HL-60/S4 (cell line): Measurements from ENCODE around the gene KLF15.

ENCODE experiments used
- in situ Hi-C: fragments of 300-500 bp; cut with MboI; formaldehyde crosslinking; loops from 2 replicates; pipeline ENCODE4 v1.14.3; 2022; ENCODE audit warnings: low sequenced_read_pairs

Gene KLF15

DNA sequence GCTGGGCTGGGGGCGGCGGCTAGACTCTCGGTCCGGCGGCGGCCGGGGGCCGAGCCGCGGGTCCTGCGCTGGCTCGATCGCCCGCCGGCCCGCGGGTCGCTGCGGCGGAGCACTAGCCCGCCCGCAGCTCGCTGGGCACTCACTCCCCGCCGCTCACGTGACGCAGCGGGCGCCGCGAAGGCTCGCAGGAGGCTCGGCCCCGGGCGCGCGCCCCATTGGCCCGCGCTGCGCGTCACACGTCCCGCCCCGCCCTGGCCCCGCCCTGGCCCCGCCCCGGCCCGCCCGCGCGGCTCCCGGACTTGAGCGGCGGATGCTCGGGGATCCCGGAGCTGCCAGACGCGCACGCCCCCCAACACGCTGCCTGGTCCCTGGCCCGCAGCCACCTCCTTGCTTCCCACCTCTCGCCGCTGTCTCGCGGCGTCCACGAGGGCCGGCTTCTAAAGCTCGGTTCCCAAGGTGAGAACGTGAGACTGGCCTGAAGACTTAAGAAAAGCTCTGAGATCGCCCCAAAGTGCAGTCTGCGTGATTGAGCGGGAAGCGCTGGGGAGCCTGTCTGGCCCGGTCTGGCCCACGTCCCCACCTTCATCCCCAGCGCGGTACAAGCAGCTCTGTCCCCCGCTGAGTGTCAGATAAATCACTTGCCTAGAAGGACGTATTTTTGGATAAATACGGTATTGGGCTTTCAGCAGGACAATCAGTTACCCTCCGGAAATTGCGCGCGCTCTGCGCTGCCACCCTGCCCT, at the start of gene KLF15:
TSS of gene KLF15 (minus strand) at position 114 of the 743 bp plus-strand sequence. CDS start 4,486 bp downstream, outside the sequence.
- in situ Hi-C loops: no loop called here

DNA sequence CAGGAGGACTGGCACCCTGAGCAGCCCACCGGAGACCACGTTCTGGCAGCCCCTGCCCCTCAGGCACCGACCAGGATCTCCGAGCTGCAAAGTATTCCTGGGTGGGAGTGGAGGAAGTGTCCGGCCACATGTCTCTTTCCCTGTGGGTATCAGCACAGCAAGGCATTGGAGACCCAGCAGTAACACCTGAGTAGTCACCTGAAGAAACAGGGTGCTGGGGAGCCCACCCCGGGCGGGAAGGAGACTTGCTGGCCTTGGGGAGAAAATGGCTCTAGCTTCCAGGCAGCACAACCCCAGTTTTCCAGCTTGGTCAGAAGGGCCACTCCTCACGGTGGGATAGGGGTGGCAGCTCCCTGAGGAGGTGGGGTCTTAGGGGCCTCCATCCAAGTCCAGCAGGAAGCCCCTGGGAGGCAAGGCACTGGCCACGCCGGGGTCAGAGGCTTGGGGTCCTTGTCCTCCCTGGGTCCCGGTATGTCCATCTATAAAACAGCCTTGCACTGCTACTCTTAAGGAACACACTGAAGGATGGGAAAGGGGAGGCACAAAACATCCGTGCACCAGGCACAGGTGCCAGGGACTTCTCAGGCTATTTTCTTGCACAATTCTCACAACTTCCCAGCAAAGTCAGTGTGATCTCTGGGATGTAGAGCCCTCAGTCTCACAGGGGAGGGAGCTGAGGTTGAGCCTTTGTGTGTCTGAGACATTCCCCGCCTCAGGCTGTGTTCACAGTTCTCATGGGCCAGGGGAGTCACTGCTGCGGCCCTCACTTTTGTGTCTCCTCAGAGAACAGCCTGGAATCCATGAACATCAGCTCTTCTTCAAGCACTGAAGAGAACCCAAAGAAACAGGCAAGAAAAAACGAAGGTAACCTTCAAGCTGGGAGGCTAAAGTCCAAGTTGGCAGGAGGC, 49.4 kb upstream of the KLF15 start:
- in situ Hi-C loops: no loop called here

DNA sequence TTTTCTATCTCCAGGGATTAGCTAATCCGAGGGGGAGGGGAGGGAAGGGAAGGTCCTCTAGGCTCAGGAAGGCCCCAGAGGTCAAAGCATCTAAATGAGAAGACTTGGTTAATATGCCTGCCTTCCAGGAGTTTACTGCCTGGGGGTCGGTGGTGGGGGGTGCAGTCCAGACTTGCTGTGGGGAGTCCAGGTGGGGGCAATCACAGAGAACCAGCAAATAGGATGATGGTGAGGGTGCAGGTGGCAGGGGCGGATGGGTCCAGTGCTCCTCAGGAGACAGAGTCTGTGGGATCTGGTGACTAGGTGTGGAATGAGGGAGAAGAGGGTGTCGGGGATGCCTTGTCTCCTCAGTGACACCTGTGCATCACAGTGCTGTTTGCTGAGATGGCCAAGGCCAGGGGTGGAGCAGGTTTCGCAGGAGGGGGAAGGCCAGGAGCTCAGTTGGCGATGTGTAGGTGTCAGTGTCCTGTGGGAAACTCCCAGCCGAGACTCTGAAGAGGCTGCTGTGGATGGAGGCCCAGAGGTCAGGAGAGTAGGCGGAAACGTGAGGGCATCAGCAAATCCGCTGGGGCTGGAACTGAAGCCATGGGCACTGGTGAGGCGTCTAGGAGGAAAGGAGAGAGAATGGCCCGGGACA, 45.6 kb upstream of the KLF15 start:
- in situ Hi-C loops: no loop called here

DNA sequence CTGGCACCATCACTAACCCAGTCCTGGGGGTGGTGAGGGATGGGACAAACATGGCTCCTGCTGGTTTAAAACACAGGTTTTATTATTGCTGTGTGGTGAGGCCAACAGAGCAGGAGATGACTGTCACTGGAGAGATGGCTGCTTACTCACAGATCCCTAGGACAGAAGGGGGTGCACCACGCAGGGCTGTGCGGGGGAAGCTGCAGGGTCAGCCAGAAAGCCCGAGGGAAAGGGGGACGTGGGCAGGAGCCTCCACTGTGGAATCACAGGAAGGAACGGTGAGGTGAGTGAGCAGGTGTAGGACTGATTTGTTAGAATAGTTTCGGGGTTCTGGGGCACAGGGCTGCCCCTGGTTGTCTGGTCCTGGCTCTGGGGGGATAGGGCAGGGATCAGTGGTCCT, 45.0 kb upstream of the KLF15 start:
- in situ Hi-C loops: no loop called here

DNA sequence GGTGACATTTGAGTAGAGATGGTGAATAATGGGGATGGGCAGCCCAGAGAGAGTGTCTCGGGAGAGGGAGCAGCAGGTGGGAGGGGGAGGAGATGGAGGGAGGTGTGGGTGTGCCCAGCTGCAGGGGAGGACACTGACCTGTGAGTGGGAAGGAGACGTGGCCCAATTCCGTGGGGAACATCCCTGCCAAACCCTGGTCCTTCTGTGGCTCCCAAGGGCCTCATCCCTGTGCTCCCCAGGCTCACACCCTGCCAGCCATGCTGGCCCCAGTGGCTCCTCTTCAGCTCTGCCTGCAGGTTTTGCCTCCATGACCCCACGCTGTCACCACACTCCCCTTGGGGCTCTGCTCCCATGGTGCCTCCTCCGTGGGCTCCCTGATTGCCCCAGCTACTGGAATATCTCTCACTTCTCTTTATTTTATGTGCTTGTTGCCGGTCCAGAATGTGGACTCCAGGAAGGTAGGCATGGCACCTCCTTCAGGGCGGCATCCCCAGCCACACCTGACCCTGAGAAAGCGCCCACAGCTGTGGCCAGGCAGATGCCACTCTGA, 44.5 kb upstream of the KLF15 start:
- in situ Hi-C loops: no loop called here

DNA sequence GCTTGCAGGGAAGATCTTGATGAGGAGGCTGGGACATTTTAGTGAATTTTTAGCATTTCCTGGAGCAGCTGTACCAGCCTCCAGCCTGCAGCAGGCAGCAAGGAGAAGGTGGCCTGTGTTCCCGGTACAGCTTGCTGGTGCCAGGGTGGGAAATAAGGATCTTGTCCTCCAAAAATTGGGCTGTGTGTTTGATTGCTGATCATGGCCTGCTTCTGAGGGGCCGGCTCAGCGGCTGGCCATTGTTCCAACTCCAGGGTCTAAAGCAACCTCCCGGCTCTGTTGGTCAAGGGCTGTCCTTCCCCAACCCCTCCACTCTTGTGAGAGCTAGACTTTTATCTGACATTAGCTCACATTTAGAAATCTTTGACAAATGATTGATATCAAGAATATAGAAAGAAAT, 42.5 kb upstream of the KLF15 start:
- in situ Hi-C loops: loop anchor here (25.0 kb wide), 2 partner anchors 137 to 262 kb away; no protein-coding TSS in a partner anchor

DNA sequence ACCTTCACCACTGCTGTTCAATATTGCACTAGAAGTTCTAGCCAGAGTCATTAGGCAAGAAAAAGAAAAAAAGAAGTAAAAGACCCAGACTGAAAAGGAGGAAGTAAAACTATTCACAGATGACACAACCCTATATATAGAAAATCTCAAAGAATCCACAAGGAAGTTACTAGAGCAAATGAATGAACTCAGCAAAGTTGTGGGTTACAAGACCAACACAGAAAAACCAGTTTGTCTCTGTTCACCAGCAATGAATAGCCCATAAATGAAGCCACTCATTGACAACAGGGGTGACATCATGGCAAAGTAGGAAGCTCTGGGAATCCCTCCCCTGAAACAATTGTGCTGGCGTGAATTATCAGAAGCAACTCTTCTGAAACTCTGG, 42.1 kb upstream of the KLF15 start:
- in situ Hi-C loops: loop anchor here (25.0 kb wide), 2 partner anchors 137 to 262 kb away; no protein-coding TSS in a partner anchor

DNA sequence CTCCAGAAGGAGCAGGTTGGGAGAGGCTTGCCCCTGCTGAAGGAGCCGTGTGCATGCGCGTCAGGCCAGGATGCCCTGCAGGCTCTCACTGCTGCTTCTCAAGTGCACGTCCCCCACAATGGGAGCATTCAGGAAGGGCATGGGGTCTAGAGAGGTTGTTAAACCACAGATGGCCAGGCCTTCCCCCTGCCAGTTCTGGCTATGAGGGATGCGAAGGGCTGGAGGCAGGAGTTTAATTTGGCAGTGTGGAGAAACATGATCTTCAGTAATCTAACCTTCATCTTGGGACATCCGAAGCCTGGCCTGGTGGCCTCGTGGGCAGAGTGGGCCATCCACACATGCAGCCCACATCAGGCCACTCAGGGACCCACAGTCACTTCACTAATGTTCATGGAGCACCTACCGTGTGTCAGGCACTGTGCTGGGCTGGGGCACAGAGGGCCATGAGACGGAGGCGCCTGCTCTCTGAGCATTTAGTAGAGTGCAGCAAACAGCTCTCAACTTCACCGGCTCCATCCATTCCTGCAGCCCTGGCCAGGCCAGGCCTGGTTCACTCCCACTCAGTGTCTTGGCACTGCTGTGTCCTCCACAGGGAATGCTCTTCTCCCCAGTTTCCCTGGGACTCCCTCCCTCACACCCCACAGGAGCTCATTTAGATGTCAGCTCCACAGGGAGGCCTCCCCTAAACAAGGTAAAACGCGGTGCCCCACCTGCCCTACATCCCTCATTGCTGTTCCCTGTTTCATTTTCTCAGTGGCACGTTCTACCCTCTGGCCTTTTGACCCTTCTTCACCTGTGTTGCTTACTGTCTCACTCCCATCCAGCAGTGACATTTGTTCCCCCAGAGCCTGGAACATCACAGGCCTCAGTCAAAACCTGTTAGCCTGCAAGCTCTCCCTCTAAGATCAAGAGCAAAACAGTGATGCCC, 41.5 kb upstream of the KLF15 start:
- in situ Hi-C loops: loop anchor here (25.0 kb wide), 2 partner anchors 136 to 261 kb away; no protein-coding TSS in a partner anchor

DNA sequence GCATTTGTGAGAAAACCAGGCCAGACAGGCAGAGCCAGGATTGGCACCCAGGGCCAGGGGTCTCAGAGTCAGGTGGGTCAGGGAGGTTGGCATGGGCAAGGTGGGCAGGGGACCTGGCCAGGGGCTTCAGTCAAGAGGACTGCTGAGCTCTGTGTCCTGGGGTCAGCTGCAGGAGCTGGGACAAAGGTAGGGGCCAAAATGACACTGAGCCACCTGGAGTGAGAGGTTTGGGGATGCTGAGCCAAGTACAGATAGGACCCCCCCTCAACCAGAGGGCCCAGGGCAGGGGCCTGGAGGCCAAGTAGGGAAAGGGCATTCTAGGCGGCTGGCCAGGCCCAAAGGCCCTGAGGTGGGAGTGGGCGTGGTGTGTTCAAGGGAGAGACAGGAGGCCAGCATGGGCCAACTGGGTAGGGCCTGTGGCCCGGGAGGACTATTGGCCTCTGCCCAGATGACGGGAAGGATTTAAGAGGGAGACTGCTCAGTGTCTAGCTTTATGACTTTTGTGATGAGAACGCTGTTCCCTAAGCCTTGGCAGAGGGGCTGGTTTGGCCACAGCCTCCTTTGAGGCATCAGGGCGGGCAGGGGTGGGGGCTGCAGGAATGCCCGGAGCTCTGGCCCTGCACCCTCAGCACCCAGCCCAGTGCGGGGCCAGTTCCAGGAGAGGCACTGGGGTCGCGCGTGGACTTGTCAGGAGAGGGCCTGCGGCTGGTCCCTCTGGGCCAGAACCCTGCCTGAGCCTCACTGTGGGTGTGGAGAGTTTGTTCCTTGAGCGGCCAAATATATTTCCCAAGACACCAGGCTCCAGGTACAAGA, 40.6 kb upstream of the KLF15 start:
- in situ Hi-C loops: loop anchor here (25.0 kb wide), 2 partner anchors 136 to 261 kb away; no protein-coding TSS in a partner anchor

DNA sequence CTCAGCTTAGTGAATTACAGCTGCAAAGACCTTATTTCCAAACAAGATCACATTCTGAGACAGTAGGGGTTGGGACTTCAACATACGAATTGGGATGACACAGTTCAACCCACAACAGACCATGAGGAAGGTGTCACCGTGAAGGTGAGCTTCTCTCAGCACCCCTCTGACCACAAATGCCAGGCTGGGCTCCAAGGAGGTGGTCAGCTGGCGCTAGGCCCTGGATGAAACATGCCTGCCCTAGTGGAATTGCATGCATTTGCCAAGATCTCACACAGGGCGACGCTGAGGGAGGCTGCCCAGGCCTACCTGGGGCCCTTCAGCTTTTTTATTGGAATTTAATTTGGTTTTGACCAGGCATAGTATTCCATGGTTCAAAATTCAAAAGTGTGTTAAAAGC, 39.3 kb upstream of the KLF15 start:
- in situ Hi-C loops: loop anchor here (25.0 kb wide), 2 partner anchors 134 to 259 kb away; no protein-coding TSS in a partner anchor

DNA sequence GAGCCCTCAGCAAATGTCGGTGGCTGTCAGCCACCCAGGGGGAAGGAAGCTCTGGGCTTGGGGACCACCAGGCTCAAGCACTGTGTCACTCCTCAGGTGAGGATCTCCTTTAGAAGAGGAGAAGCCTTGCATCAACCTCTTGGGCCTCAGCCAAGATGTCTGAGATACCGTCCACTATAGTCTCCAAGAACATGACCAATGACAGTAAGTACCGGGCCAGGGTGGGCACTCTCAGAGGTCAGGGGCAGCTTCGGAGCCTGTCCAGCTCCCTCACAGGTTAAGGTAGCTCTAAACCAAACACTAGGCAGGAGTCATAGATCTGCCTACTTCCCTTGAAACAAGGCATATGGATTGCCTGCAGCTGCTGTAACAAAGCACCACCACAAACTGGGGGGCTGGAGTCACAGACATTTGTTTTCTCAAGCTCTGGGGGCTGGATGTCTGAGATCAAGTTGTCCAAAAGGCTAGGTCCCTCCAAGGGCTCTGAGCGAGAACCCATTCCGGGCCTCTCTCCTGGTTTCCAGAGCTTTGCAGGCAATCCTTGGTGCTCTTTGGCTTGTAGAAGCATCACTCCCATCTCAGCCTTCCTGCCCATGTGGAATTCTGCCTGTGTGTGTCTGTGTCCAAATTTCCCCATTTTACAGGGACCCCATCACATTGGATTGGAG, 38.8 kb upstream of the KLF15 start:
- in situ Hi-C loops: loop anchor here (25.0 kb wide), 2 partner anchors 134 to 259 kb away; no protein-coding TSS in a partner anchor

DNA sequence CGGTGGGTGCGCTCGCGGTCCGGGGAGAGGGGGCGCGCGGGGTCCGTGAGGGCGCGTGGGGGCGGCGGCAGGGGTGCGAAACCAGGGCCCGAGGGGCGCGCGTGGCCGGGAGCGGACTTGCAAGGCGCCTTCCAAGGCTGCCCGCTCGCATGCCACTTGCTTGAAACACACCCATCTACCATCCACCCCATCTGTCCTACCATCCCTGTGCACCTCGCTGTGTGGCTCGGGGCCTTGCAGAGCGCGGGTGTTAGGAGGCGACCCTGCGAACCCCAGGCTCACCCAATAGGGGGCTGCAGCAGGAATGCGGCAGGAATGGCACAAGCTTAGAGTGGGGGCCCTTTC, 37.7 kb upstream of the KLF15 start:
- in situ Hi-C loops: loop anchor here (25.0 kb wide), 2 partner anchors 133 to 258 kb away; no protein-coding TSS in a partner anchor

DNA sequence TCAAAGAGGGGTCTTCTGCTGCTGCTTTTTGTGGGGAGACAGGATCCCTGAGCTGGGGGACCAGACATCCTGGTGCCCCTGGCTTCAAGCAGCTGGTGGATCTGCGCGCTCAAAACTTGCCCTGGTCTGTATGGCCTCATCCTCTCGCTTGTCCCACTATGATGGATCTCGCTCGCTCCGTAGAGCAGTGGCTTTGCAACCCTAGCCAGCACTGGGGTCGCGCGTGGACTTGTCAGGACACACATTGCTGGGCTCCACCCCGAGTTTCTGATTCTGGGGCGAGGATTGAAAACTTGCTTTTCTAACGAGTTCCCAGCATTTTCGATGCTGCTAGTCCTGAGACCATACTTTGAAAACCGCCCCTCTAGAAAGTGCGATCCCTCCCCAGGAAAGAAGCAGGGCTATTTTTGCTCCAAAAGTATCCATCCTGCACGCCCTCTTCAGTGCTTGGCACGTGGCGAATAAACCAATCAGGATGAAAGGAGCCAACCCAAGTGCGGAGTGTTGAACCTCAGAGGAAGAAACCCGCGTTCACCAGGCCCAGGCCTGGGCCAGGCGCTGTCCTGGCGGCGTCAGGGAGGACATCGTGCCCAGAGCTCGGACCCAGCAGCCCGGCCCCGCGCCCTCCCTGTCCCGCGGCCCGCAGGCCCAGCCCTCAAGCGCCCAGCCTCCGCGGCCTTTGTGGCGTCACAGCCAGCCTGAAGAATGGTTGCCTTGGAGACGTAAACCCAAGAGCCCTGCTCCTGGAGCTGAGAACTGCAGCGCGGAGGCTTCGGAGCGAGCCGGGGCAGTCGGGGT, 37.2 kb upstream of the KLF15 start, which contains the start of gene CFAP100:
TSS of gene CFAP100 (plus strand) at position 731 of the 798 bp plus-strand sequence. CDS start 1,092 bp downstream, outside the sequence.
- in situ Hi-C loops: loop anchor here (25.0 kb wide), 2 partner anchors 132 to 257 kb away; no protein-coding TSS in a partner anchor

DNA sequence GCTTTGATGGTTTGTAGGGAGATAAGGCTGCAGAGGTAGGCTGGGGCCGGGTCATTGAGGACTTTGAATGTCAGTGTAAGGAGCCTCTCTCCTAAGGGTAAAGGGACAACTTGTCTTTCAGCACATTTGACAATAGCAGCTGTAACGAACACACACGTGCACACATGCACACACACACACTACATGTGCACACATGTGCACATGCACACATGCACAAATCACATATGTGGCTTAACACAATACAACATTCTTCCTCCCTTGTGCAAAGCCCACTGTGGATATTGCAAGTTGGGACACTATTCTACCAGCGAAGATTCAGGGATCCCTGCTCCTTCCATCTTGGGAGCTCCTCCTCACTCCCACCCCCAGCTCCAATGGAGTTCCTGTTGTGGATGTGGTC, 36.4 kb upstream of the KLF15 start:
- in situ Hi-C loops: loop anchor here (25.0 kb wide), 2 partner anchors 131 to 256 kb away; no protein-coding TSS in a partner anchor

DNA sequence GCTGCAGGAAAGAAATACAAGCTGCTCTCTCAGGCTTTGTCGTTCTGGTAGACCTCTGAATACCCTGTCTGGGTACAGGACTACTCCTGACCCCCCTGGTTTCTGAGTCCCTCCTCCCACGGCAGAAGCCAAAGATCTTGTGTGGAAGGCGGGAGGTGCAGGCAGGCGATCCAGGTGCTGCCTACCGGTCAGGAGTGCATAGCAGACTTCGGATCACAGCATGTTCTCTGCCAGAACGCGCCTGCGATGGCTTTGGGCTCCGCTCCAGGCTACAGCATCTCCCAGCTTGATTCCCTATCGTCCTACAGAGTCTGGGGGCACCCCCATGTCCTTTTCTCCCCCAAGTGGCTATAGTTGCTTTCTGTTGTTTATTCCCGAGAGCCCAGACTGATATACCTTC, 35.0 kb upstream of the KLF15 start:
- in situ Hi-C loops: loop anchor here (25.0 kb wide), 2 partner anchors 130 to 255 kb away; no protein-coding TSS in a partner anchor

DNA sequence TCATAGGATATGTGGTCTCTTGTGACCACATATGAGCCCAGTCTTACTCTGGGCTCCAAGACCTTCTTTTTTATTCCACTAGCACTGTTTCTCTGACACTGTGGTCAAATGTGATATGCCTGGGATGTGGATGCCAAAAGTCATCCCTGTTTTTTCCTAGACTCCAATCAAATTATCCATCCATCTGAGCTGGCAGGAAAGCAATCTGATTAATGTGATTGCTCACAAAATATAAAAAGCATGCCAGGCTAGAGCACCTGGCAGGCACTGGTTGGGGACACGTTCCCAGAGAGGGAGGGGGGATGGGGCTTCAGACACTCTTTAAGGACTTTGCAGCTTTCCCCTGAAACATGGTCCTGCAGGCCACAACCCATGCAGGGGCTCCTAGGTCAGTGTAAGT, 34.4 kb upstream of the KLF15 start:
- in situ Hi-C loops: loop anchor here (25.0 kb wide), 2 partner anchors 129 to 254 kb away; no protein-coding TSS in a partner anchor

DNA sequence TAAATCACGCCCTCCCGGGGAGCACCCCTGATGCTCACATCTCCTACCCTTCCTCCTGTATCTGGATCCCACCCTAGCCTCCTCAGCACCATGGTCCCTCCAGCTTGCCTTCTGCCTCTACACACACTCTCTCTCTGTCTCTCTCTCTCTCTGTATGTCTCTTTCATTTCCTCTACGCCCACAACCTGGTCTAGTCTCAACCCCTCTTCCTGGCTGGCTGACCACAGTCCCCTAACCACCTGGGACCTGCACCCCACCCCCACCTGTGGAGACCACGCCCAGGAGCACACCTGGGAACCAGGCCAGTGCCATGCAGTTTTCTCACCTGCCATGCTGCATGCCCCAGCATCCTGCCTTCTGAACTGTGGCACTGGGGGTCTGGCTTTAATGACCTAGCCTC, 33.5 kb upstream of the KLF15 start:
- in situ Hi-C loops: loop anchor here (25.0 kb wide), 2 partner anchors 128 to 253 kb away; no protein-coding TSS in a partner anchor
